Neutrophil (primary cell): Measurements from ENCODE around the gene OBSCN.

Experiments used
- H3K27ac ChIP-seq: fragments of 200-600 bp; sonication (generic); 2 replicates; pipeline ENCODE4 v1.5.1; 2016; ENCODE audit warnings: mild to moderate bottlenecking, moderate library complexity
- H3K27me3 ChIP-seq: fragments of 200-600 bp; sonication (generic); 2 replicates; pipeline ENCODE4 v1.6.0; 2016; ENCODE audit warnings: mild to moderate bottlenecking
- H3K36me3 ChIP-seq: fragments of 200-600 bp; sonication (generic); 2 replicates; pipeline ENCODE4 v1.5.1; 2017
- H3K4me1 ChIP-seq, 2 experiments: fragments of 200-600 bp in 1 of 2; sonication (generic) in 1 of 2; 1 replicate in 1 of 2; 2 replicates in 1 of 2; pipeline versions ENCODE4 v1.5.1 to v1.6.1; 2013 to 2016; ENCODE audit warnings: low read depth in 1 of 2, low read length in 1 of 2, mild to moderate bottlenecking in 1 of 2, moderate library complexity in 1 of 2; ENCODE audit not compliant: control insufficient read depth in 1 of 2, insufficient read depth in 1 of 2
- H3K4me3 ChIP-seq, 2 experiments: fragments of 200-600 bp in 1 of 2; sonication (generic) in 1 of 2; 1 replicate in 1 of 2; 2 replicates in 1 of 2; pipeline ENCODE4 v1.5.1; 2013 to 2016; ENCODE audit warnings: low read depth in 1 of 2, low read length in 1 of 2, mild to moderate bottlenecking in 1 of 2, moderate library complexity in 1 of 2
- H3K9me3 ChIP-seq: fragments of 200-600 bp; sonication (generic); 2 replicates; pipeline ENCODE4 v1.5.1; 2016
- TF ChIP-seq, protein P1 (sequence below): fragments of 200-600 bp; sonication (generic); IDR thresholded peaks from 2 replicates; pipeline ENCODE4 v1.5.1; 2016; ENCODE audit warnings: antibody characterized with exemption

Gene OBSCN

GRCh38 chr1:228354390-228355320, 146.8 kb downstream of the OBSCN start:
- Histone ChIP-seq H3K4me1 (no peaks in the 10 kb centered on the region), H3K9me3 (no peaks in the 10 kb centered on the region), H3K27ac (no peak overlapping the region), H3K27me3 (no peaks in the 10 kb centered on the region), H3K36me3 (no peaks in the 10 kb centered on the region), H3K4me3 (no peak overlapping the region)
- TF ChIP-seq, protein P1, sequence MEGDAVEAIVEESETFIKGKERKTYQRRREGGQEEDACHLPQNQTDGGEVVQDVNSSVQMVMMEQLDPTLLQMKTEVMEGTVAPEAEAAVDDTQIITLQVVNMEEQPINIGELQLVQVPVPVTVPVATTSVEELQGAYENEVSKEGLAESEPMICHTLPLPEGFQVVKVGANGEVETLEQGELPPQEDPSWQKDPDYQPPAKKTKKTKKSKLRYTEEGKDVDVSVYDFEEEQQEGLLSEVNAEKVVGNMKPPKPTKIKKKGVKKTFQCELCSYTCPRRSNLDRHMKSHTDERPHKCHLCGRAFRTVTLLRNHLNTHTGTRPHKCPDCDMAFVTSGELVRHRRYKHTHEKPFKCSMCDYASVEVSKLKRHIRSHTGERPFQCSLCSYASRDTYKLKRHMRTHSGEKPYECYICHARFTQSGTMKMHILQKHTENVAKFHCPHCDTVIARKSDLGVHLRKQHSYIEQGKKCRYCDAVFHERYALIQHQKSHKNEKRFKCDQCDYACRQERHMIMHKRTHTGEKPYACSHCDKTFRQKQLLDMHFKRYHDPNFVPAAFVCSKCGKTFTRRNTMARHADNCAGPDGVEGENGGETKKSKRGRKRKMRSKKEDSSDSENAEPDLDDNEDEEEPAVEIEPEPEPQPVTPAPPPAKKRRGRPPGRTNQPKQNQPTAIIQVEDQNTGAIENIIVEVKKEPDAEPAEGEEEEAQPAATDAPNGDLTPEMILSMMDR = no peak

DNA sequence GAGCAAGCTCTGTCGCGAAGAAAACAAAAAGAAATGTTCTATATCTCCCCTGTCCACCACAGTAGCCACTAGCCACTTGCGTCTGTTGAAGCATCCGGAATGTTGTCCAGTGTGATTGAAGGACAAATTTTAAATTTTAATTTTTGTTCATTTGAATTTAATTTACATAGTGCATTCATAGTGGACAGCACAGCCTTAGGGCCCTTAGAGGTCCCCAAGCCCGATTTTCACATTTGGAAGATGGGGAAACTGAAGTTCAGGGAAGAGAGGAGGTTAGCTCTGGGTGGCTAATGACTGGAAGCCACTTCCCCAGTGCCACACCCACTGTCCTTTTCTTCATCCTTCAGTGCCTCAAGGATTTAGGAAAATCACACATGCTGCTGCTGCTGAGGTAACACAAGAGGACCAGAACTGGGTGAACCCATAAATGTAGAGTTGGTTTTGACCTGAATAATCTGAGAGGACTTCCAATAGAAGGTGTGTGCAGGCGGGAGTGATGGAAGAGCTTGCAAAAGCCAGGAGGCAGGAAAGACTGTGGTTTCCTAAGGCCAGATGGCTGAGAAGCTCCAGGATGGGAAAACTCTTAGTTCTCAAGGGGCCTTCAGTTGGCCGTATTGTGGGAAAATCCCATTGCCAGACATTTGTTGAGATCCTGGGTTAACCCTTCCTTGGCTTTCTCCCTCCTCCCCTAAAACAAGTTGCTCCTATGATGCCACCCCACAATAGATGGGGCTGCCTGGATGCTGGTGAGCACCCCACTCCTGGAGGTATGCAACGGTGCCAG, 149.2 kb downstream of the OBSCN start:
- TF ChIP-seq, protein P1 = no peak
- no peaks in the 10 kb centered on the region for H3K9me3 ChIP-seq
- H3K4me1 ChIP-seq = no peaks in the 10 kb centered on the region
- no peaks in the 10 kb centered on the region for H3K27me3 ChIP-seq
- H3K4me3 ChIP-seq = no peak overlapping the region
- H3K36me3 ChIP-seq = no peaks in the 10 kb centered on the region
- no peak overlapping the region for H3K27ac ChIP-seq

- no peaks in the 10 kb centered on the region for H3K36me3 ChIP-seq
- no peaks in the 10 kb centered on the region for H3K27me3 ChIP-seq
- H3K9me3 ChIP-seq = no peaks in the 10 kb centered on the region
- H3K27ac ChIP-seq = no peak overlapping the region
- TF ChIP-seq, protein P1 = no peak
- no peak overlapping the region for H3K4me3 ChIP-seq
- no peaks in the 10 kb centered on the region for H3K4me1 ChIP-seq
Measured at GRCh38 chr1:228358039-228358763, 150.4 kb downstream of the OBSCN start.

GRCh38 chr1:228358764-228359612, 151.1 kb downstream of the OBSCN start:
- H3K9me3 ChIP-seq = no peaks in the 10 kb centered on the region
- no peaks in the 10 kb centered on the region for H3K36me3 ChIP-seq
- H3K27ac ChIP-seq = no peak overlapping the region
- H3K4me1 ChIP-seq = no peaks in the 10 kb centered on the region
- TF ChIP-seq, protein P1 = no peak
- no peaks in the 10 kb centered on the region for H3K27me3 ChIP-seq
- H3K4me3 ChIP-seq = no peak overlapping the region
